Tongue (tissue), 2 donors: ENCODE data around the gene TUBA3E. TPM values are rescaled to one million over a fixed set of nuclear protein-coding genes. Genes with fewer than 3 reads are reported as not detected.
"Not testable (repeated sequence)": the region's sequence is repeated elsewhere in the genome, so short reads cannot be mapped to it uniquely, and the experiment has no call there.

Experiments
- DNase-seq: peaks from one replicate; pipeline ENCODE4 v3.0.0-alpha.2; 2015
- total RNA-seq: library from RNA; depleted of rRNA; stranded (reverse); fragments of >200 nt; gene quantifications from one replicate; pipeline ENCODE4 v1.2.3, GENCODE V29; 2014

Gene TUBA3E
- total RNA-seq, 1 donor from 2014 or later: not detected

GRCh38 chr2:130160838-130161705 is 37.2 kb downstream of the TUBA3E start:
- not testable (repeated sequence) for DNase-seq

GRCh38 chr2:130160131-130160530 is 38.1 kb downstream of the TUBA3E start:
- DNase-seq: no peak

DNA sequence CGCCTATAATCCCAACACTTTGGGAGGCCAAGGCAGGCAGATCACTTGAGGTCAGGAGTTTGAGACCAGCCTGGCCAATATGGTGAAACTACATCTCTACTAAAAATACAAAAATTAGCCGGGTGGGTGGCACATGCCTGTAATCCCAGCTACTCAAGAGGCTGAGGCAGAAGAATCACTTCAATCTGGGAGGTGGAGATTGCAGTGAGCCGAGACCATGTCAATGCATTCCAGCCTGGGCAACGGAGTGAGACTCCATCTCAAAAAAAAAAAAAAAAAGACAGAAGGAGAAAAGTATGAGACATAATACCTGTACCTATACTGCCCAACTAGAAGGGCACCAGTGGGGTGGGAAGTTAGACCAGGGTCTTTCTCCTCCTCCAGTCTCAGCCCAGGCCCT is 38.9 kb downstream of the TUBA3E start:
- not testable (repeated sequence) for DNase-seq

GRCh38 chr2:130158631-130159030 is 39.6 kb downstream of the TUBA3E start:
- DNase-seq: no peak

- DNase-seq: not testable (repeated sequence)
Measured at GRCh38 chr2:130157825-130158514, 40.3 kb downstream of the TUBA3E start.

DNA sequence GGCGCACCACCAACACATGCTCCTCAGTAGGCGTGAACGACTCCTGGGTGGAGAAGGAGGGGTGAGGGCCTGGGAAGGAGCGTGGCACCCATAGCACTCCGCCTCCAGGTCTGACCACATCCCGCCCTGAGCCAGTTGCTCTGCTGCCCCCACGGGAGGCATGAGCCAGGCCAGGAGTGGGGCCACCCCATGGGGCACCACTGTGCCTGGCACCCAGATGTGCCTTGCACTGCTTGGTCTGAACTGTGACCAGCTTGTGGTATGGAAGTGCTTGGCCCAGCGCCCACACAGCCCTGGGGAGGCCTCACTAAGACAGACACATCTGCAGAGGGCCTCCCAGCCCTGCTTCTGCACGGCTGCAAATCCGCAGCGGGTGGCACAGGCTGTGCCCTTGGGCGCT is 40.9 kb downstream of the TUBA3E start:
- not testable (repeated sequence) for DNase-seq

DNA sequence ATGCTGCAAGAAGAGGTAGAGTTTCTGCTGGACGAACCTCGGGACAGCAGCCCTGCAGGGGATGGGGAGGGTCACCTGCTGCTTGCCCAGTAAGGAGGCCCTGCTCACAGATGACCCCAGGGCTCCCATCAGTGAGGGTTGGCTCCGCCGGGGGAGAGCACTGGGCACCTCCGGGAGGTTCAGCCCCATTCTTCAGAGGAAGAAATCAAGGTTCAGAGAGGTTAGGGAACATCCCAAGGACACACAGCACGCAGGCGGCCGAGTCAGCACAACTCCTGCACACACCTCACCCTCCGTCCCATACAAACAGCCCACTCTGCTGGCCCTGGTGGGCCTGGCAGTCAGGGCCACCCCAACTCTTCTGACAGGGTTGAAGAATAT is 41.6 kb downstream of the TUBA3E start:
- no peak for DNase-seq

DNA sequence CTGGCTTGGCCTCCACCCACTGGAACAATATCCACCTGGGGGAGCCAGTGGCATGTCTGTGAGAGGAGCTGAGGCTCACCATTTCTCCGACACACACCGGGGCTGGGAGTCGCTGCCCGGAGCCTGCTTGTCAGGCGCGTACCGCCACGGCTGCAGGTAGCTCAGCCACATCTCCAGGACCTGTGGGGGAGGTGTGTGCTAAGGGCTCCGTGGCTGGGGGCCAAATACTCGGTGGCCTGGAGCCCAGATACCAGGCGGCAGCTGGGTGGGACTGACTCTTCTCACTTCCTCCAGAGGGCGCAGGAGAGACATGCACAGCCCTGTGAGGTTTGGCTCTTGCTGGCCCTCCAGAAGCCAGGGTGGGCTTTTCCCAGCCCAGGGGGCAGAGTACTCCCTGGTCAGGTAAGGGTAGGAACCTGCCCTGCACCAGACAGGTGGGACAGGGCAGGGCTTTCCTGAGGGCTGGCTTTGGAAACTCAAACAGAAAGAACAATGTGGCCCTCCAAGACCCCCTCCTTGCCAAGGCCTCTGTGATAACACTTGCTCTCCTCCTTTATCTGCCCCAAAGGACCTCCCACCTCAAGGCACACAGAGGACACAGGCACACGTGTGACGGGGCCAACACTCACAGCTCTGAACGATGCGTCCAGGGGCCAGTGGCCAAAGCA is 42.1 kb downstream of the TUBA3E start:
- peak; percentile 59 for DNase-seq

DNA sequence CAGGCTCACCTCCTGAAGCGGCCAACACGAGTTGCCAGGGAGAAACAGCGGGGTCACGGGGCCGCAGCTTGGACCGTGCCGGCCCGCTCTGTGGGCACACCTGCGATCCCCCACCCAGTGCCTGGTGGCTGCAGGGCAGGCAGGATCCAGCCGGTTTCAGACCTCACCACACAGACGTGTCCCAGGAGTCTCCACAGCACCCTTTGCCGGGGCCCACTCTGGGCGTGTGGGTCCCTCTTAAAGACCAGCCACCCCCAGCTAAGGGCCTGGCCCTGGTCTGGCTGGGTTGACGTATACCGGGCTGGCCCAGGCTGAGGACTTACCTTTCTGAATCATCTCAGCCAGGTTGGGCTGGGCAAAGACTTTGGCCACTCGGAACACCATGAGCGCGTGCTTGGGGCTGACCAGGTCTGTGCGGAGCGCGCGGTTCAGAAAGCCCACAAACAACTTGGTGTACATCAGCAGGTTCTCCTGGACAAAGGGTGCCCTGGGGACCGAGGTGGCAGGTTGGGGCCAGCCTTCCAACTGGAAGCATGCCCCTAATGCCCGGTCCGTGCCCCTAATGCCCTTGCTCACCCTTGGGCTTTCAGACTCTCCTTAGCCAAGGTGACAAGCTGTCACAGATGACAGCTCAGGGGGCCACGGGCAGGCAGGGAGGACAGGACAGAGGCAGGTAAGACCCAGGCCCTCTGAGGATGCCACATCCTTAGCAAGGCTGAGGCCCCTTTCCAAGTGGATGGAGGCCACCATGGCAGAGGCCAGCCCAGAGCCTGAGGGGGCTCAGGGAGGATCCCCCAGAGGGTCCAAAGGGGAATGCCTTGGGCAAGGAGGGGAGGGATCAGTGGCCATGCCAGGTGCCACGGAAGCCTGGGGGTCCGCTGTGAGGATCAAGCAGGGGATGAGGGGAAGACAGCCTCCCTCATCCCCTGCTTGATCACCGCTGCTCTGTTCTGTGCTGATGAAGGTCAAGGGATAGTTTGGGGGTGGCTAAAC is 43.2 kb downstream of the TUBA3E start:
- DNase-seq: no peak

GRCh38 chr2:130154423-130154770 is 43.8 kb downstream of the TUBA3E start:
- not testable (repeated sequence) for DNase-seq

DNA sequence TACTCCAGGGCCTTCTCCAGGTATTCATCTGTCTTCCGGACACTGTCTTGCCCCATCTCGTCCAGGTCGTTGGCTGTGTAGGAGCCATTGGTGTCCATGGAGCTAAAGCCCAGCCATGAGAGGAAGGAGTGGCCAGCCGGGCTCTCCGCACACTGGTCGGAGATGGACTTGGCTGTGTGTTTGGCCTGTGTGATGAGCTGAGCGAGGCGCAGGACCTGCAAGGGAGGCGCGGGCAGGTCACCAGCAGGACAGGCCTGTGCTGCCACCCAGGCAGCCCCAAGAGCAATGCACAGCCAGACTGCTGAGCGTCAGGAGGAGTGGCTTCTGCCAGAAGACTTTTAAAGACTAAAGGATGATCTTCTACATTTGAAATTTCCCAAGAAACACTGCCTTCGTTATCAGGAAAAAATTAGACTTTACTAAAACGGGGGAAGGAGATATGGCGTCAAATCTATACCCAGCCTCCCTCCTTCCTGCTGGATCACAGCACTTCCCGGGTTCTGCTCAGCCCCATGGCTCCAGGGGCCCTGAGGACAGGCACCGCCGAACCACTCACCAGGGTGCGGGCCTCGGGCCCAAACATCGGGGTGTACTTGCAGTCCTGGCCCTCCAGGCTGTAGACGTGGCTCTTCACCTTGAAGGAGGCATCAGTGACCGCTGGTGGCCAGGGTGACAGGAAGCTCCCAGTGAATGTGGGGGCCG is 44.4 kb downstream of the TUBA3E start:
- not testable (repeated sequence) for DNase-seq

- DNase-seq: no peak
Measured at GRCh38 chr2:130152816-130153595, 45.2 kb downstream of the TUBA3E start.

GRCh38 chr2:130152136-130152815 is 46.0 kb downstream of the TUBA3E start:
- DNase-seq: not testable (repeated sequence)

DNA sequence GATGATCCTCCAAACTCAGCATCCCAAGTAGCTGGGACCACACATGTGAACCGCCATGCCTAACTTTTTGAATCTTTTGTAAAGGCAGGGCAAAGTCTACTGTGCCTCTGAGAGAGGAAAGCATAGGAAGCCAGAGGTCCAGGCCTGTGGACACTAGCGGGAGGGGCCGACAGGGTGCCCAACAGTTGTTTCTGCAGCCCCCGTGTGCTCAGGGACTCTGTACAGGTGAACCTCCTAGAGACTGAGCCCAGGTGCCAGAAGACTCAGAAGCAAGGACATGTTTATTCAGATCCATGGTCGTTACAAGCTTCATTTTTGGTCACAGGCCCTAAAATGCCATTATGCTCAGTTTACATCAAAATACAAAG is 47.1 kb downstream of the TUBA3E start:
- DNase-seq: not testable (repeated sequence)

DNA sequence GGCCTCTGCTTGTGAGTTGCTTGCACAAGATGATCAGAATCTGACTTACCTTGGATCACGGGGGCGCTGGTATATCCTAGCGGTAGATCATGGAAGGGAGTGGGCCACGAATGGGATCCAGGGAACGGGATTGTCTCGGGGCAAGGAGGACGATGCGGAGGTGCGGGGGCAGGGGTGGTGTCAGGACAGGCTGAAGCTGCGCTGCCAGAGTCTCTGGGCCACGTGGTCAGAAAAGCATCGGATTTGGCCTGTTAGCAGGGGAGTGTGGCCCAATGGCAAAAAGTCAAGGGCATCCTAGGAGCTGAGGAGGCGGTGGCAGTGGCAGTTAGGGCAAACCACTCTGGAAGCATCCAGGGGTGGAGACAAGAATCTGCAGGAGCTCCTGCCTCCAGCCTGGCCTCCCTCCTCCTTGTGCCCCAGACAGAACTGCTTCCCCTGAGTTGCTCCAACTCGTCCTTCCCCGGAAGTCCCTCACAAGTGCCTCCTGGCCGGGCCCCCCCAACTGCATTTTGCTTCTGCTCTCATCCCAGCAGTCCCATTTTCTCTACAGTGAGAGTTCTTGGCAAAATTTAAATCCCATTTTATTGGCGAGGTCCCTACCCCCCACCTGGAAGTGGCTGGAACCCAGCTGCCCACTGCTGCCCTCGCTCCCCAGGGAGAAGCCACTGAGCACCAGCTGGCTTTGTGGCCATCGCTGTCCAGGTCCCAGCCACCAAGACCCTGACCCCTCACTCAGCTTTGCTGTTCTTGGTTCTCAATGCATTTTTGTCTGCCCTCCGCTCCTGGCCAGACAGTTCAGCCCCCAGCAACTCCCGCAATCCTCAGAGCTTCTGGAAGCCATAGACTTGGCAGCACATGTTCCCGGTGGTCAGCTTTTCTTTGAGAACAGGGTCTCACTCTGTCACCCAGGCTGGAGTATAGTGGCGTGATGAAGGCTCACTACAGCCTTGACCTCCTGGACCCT is 47.8 kb downstream of the TUBA3E start:
- no peak for DNase-seq

DNA sequence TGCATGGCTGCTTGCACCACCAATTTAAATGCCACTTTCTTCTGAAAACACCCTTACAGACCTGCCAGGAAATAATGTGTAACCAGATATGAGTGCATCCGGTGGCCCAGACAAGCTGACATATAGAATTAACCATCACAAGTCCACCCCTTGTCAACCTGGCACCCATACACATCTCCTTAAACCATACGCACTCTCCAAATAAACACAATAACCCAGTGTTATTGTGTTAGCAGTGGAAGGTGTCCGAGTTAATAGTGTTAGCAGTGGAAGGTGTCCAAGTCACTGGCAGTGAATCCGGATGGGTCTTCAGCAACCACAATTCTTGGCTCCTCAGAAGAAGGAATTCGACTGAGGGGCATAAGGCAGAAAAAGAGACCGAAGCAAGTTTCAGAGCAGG is 49.7 kb downstream of the TUBA3E start:
- DNase-seq: not testable (repeated sequence)

GRCh38 chr2:130145006-130145414 is 53.2 kb downstream of the TUBA3E start, which contains the start of gene CCDC74B:
TSS of gene CCDC74B (minus strand) at chr2:130145112. CDS start at chr2:130144996, 116 bp downstream.
- DNase-seq: peak; percentile 48
